ENCODE measurements around the gene EEF2.
"Not testable (repeated sequence)": the region's sequence is repeated elsewhere in the genome, so short reads cannot be mapped to it uniquely, and the experiment has no call there.

EEF2 gene

DNA sequence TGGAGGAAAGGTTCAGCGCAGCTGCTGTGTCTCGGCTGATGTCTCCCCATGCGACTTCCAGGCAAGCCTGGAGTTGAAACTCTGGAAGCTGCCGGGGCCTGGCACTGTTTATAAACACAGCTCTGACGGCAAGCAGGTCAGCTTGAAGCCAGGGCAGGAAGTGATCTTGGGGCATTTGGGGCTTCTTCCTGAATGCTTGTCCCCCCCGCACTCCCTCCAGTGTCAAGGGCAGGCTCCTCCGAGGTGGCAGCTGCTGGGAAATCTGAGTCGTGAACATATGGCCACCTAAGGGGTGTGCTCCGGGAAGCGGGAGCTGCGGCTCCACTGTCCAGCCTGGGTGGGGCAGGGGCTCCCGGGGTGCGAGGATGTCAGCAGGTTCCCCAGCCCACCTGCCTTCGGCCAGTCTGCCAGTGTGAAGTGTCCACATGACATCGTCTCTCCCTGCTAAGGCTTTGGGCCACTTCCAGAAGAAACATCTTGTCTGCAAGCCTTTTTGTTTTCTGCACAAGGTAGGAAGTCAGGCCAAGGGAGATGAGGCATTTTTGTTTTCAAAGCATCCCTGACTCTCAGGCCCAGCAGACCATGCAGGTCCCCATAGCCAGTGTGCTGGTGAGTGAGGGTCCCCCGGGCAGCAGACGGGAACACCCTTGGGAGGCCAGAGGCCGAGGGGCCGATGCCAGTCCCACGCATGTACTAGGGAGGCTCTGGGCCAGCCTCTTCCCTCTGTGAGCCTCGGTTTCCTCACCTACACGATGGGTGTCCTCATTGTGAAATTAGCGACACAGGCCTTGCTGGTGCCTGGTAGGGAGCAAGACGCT lies 24.9 kb upstream of the EEF2 start:
- TF ChIP-seq POLR2A (IDR thresholded peaks at IDR 0.05; ENCODE audit: low read length) (no peak), GATA1 (IDR thresholded peaks at IDR 0.05; ENCODE audit: low read depth, low read length) (no peak)
- no peak for DNase-seq

GRCh38 chr19:4007836-4008539 lies 22.7 kb upstream of the EEF2 start:
- TF ChIP-seq POLR2A (IDR thresholded peaks at IDR 0.05; ENCODE audit: low read length) (no peak), GATA1 (IDR thresholded peaks at IDR 0.05; ENCODE audit: low read depth, low read length) (no peak)
- DNase-seq = peak; percentile 63 to 68

DNA sequence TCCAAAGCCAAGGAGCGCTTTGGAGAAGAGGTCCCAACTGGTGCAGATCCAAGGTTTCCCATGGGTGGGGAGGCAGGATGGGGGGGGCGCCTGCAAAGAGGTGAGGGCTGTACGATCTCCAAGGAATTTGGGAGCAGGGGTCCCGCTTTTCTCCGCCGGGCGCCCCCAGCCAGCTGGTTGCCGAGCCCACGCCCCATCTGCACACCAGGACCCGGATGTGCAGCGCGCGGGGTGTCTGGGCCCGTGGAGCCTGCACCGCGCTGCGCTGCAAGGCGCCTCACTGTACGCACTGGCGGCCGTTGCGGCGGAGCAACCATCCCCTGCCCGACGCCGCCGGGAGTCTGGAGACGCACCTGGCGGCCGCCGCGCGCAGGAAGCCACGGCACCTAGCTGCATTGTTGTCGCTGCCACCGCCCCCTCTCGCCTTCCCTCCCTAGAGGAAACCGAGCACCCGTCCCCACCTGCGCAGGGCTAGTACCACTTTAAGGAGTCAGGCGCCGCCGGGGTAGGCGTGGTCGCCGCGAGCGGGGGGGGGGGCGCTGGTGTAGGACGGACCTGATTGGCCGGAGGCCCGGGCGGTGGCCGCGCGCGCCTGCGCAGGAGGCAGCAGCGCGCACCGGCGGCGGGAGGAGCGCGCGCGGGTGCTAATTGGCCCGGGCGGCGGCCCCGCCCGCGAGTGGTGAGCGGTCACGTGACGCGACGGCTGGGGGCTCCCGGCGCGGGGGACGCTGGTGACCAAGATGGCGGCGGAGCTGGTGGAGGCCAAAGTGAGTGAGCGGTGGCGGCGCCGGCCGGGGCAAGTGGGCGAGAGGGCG lies 22.0 kb upstream of the EEF2 start, which contains the start of gene PIAS4:
Gene PIAS4, plus strand, starts transcription at position 716 of the 815 bp plus-strand sequence. Its CDS starts 25 bp downstream, at position 741.
- peak; percentile 97 to 99 for DNase-seq
- peak; percentile 57 for TF ChIP-seq POLR2A (IDR thresholded peaks at IDR 0.05; ENCODE audit: low read length)
- TF ChIP-seq GATA1 (IDR thresholded peaks at IDR 0.05; ENCODE audit: low read depth, low read length) = no peak

DNA sequence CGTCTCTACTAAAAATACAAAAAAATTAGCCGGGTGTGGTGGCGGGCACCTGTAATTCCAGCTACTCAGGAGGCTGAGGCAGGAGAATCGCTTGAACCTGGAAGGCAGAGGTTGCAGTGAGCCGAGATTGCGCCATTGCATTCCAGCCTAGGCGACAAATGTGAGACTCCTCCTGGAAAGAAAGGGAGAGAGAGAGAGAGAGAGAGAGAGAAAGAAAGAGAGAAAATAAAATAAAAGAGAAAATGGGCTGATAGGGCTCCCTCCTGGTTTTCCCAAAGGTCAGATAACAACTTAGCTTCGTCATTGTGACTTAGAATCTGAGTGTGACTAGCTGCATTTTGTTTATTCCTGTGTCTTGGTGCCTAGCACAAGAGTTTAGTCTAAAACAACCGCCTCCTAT lies 20.2 kb upstream of the EEF2 start:
- peak; percentile 59 to 68 for DNase-seq

- peak in 1 of 2 experiments; percentile 43 for DNase-seq
These were observed 15.5 kb upstream of the EEF2 start for GRCh38 chr19:4000798-4001197.

DNA sequence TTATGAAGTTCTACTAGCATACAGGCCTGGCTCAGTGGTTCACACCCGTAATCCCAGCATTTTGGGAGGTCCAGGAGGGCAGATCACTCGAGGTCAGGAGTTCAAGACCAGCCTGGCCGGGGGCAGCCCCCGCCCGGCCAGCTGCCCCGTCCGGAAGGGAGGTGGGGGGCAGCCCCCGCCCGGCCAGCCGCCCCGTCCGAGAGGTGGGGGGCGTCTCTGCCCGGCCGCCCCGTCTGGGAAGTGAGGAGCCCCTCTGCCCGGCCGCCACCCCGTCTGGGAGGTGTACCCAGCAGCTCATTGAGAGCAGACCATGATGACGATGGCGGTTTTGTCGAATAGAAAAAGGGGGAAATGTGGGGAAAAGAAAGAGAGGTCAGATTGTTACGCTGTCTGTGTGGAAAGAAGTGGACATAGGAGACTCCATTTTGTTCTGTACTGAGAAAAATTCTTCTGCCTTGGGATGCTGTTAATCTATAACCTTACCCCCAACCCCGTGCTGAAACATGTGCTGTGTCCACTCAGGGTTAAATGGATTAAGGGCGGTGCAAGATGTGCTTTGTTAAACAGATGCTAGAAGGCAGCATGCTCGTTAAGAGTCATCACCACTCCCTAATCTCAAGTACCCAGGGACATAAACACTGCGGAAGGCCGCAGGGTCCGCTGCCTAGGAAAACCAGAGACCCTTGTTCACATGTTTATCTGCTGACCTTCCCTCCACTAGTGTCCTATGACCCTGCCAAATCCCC lies 13.6 kb upstream of the EEF2 start:
- DNase-seq = not testable (repeated sequence)

GRCh38 chr19:3995607-3996006 lies 10.3 kb upstream of the EEF2 start:
- no peak for DNase-seq
- no peak for TF ChIP-seq GATA1 (IDR thresholded peaks at IDR 0.05; ENCODE audit: low read depth, low read length)
- no peak for TF ChIP-seq POLR2A (IDR thresholded peaks at IDR 0.05; ENCODE audit: low read length)

DNA sequence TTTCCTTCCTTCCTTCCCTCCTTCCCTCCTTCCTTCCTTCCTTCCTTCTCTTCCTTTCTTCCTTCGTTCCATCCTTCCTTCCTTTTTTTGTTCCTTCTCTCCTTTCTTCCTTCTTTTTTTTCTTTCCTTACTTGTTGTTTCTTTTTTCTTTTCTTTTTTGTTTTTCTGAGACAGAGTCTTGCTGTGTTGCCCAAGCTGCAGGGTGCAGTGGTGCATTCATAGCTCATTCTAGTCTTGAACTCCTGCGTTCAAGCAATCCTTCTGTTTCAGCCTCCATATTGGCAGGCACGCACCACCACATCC lies 5.5 kb upstream of the EEF2 start:
- no peak for DNase-seq
- TF ChIP-seq GATA1 (IDR thresholded peaks at IDR 0.05; ENCODE audit: low read depth, low read length) (no peak), POLR2A (IDR thresholded peaks at IDR 0.05; ENCODE audit: low read length) (no peak)

DNA sequence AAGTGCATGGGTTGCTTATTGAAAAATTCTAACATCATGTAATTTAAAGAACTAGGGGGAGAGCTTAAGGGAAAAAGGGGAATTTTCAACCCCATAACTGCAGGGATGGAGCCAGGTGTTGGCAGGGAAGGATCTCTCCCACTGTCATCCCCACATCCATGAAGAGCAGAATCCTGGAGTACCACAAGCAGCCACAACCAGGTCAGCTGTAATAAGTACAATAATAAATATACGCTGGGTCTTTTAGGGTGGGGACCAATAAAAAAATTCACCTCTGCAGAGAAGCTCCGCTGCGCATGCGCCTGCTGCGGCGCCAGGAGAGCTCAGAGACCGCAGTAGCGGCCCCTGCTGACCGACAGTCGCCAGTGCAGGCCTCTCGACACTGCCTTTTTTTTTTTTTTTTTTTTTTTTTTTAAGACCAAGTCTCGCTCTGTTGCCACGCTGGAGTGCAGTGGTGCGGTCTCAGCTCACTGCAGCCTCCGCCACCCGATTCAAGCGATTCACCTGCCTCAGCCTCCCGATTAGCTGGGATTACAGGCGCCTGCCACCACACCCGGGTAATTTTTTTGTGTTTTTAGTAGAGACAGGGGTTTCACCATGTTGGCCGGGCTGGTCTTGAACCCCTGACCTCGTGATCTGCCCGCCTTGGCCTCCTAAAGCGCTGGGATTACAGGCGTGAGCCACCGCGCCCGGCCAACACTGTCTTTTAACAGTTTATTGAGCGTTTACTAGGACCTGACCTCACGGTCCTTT lies 2.5 kb upstream of the EEF2 start:
- TF ChIP-seq GATA1 (IDR thresholded peaks at IDR 0.05; ENCODE audit: low read depth, low read length) (no peak), POLR2A (IDR thresholded peaks at IDR 0.05; ENCODE audit: low read length) (no peak)
- DNase-seq = peak; percentile 91 to 95

DNA sequence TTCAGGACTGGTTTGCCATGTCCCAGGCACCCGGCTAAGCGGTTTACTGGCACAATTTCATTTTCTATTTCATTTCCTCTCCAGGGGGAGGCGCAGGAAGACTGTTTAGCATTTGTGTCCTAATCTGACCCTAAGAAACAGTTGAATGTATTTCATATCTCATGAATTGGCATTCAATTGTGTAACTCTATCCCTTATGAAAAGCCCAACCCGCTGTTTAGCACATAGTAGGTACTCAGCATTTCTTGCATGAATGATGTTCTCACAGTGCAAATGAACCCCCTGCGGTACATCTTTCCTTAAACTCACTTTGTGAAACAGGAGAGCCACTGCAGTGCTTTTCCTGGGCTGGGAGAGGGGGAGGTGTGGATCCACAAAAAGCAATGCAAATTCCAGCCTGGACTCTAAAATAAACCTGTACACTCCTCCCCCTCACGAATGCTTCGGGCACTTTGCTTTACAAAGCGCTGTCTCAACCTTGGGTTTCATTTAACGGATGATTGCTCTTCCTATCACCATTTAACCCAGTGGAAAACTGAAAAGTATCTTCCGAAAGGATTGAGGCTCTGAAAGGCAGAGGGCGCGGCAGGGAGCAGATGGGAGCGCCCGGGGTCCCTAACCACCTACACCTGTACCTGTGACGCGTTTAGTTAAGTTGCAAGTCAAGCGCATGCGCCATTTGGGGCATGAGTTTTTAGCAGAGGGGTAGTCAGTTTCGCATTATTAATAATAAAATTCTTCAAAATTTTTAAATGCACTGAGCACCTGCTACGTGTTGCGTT lies 1.2 kb upstream of the EEF2 start:
- TF ChIP-seq GATA1 (IDR thresholded peaks at IDR 0.05; ENCODE audit: low read depth, low read length) = no peak
- TF ChIP-seq POLR2A (IDR thresholded peaks at IDR 0.05; ENCODE audit: low read length) = no peak
- DNase-seq = peak; percentile 88 to 92

GRCh38 chr19:3985643-3986259 lies 488 bp upstream of the EEF2 start:
- no peak for DNase-seq
- TF ChIP-seq GATA1 (IDR thresholded peaks at IDR 0.05; ENCODE audit: low read depth, low read length) (no peak), POLR2A (IDR thresholded peaks at IDR 0.05; ENCODE audit: low read length) (no peak)

GRCh38 chr19:3984584-3984907 lies 717 bp downstream of the EEF2 start:
- no peak for TF ChIP-seq GATA1 (IDR thresholded peaks at IDR 0.05; ENCODE audit: low read depth, low read length)
- TF ChIP-seq POLR2A (IDR thresholded peaks at IDR 0.05; ENCODE audit: low read length) = no peak
- peak in 1 of 2 experiments; percentile 82 for DNase-seq

Data from erythroblast (primary cell).